ENCODE data around the gene SRPRA.

- no peak for TF ChIP-seq CTCF (conservative IDR thresholded peaks at IDR 0.05; ENCODE audit: low read length)
- TF ChIP-seq EZH2phosphoT487 (IDR thresholded peaks at IDR 0.05; ENCODE audit: borderline replicate concordance): no peak
Observed at GRCh38 chr11:126231725-126232459, 36.8 kb downstream of the SRPRA start.

Measured in Loucy (cell line).